Transverse colon (tissue), 4 donors: ENCODE results near the gene MRM2.

Source experiments
- CTCF ChIP-seq, 5 experiments: fragments of 200-600 bp in 3 of 5; fragments of 450-650 bp in 2 of 5; sonication (generic) in 3 of 5; IDR thresholded peaks; 1 replicate in 2 of 5; 2 replicates in 3 of 5; pipeline ENCODE4 v1.5.1; 2016 to 2017; ENCODE audit warnings: antibody characterized with exemption in 5 of 5, inconsistent platforms in 3 of 5, mild to moderate bottlenecking in 2 of 5, moderate library complexity in 1 of 5
- EP300 ChIP-seq: sonication (generic); formaldehyde crosslinking; IDR thresholded peaks from one replicate; pipeline ENCODE4 v1.6.1; 2017; ENCODE audit warnings: antibody characterized with exemption, low read depth
- POLR2A ChIP-seq: fragments of 450-650 bp; IDR thresholded peaks from one replicate; pipeline ENCODE4 v1.6.1; 2016; ENCODE audit warnings: antibody characterized with exemption, mild to moderate bottlenecking, moderate library complexity
- POLR2AphosphoS5 ChIP-seq, 3 donors: sonication (generic); formaldehyde crosslinking; IDR thresholded peaks; one replicate each; pipeline ENCODE4 v1.6.1; 2016; ENCODE audit warnings: antibody characterized with exemption in 3 of 3

DNA sequence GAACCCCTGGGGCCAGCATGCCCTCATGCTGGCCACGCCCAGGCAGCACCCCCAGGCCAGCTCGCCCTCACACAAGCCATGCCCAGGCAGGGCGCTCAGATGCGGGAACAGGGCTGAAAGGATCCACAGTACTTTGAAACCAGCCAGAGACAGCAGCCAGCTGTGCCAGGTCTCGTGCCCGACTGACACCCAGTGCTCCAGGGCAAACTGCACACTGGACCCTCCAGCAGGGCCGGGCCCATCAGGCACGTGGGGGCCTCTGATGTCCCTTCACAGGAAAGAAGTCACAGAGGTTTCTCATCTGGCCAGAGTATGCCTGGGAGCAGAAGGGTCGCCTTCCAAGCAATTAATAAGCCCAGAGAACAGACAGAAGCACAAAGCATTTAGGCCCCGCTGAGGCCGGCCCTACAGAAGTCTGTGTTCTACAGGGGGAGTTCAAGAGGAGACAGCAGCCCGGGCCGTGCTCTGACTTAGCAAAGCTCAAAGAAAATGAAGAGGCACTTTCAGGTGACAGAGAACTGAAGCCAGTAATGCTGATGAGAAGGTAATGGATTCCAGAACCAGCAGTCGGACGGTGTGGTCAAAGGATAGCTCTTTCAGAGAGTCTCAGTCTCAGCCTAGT lies 30.6 kb downstream of the MRM2 start:
- TF ChIP-seq CTCF (IDR thresholded peaks at IDR 0.05) (no peak), EP300 (no peak), POLR2A (no peak), POLR2AphosphoS5 (IDR thresholded peaks at IDR 0.05) (no peak)
